H9 (cell line): ENCODE data around the gene HPD. TPM values are rescaled to one million over a fixed set of nuclear protein-coding genes. Genes with fewer than 3 reads are reported as not detected.
A peak's percentile ranks its signal among the peaks of the same experiment; 100 is the strongest.
"Not testable (repeated sequence)": the region's sequence is repeated elsewhere in the genome, so short reads cannot be mapped to it uniquely, and the experiment has no call there.

Experiments used
- DNase-seq: peaks from one replicate; pipeline ENCODE4 v3.0.0-alpha.2; 2017
- H2AFZ ChIP-seq: one replicate; pipeline ENCODE4 v1.6.1; 2013; ENCODE audit warnings: mild to moderate bottlenecking, low read length, control low read depth, moderate library complexity
- H2AK5ac ChIP-seq: 2 replicates; pipeline ENCODE4 v1.6.1; 2013; ENCODE audit warnings: low read length, control low read depth, mixed read lengths; ENCODE audit not compliant: insufficient read length
- H2BK120ac ChIP-seq: one replicate; pipeline ENCODE4 v1.6.1; 2013; ENCODE audit warnings: low read depth, mild to moderate bottlenecking, low read length, control low read depth, inconsistent platforms; ENCODE audit not compliant: poor library complexity, severe bottlenecking
- H2BK12ac ChIP-seq: 2 replicates; pipeline ENCODE4 v1.6.1; 2013; ENCODE audit warnings: low read length, control low read depth, mixed read lengths, low read depth; ENCODE audit not compliant: insufficient read length
- H2BK15ac ChIP-seq: 2 replicates; pipeline ENCODE4 v1.6.1; 2013; ENCODE audit warnings: low read depth, low read length, control low read depth
- H2BK20ac ChIP-seq: one replicate; pipeline ENCODE4 v1.6.1; 2013; ENCODE audit warnings: low read depth, mild to moderate bottlenecking, low read length, control low read depth, inconsistent platforms; ENCODE audit not compliant: poor library complexity, severe bottlenecking
- H2BK5ac ChIP-seq: 2 replicates; pipeline ENCODE4 v1.6.1; 2013; ENCODE audit warnings: low read length, control low read depth, mixed read lengths; ENCODE audit not compliant: insufficient read length
- H3K14ac ChIP-seq: 2 replicates; pipeline ENCODE4 v1.6.1; 2013; ENCODE audit warnings: low read length, control low read depth; ENCODE audit not compliant: insufficient read depth
- H3K18ac ChIP-seq: 2 replicates; pipeline ENCODE4 v1.6.1; 2013; ENCODE audit warnings: low read depth, mild to moderate bottlenecking, mixed read lengths, low read length, control low read depth; ENCODE audit not compliant: insufficient read length
- H3K23ac ChIP-seq: 2 replicates; pipeline ENCODE4 v1.6.1; 2013; ENCODE audit warnings: low read length, control low read depth, mixed read lengths, low read depth; ENCODE audit not compliant: insufficient read length
- H3K23me2 ChIP-seq: 2 replicates; pipeline ENCODE4 v1.6.1; 2013; ENCODE audit warnings: low read depth, mild to moderate bottlenecking, mixed read lengths, low read length, control low read depth; ENCODE audit not compliant: insufficient read length, poor library complexity, severe bottlenecking
- H3K27ac ChIP-seq: 2 replicates; pipeline ENCODE4 v1.5.1; 2013; ENCODE audit warnings: low read length, control low read depth, mixed read lengths, low read depth; ENCODE audit not compliant: insufficient read length
- H3K27me3 ChIP-seq: 2 replicates; pipeline ENCODE4 v1.6.1; 2013; ENCODE audit warnings: low read length, control low read depth, inconsistent platforms; ENCODE audit not compliant: insufficient read depth
- H3K4ac ChIP-seq: 2 replicates; pipeline ENCODE4 v1.6.1; 2013; ENCODE audit warnings: low read depth, mild to moderate bottlenecking, control low read depth, inconsistent platforms, low read length, moderate library complexity
- H3K4me1 ChIP-seq: 2 replicates; pipeline ENCODE4 v1.6.1; 2013; ENCODE audit warnings: low read length, control low read depth, inconsistent platforms; ENCODE audit not compliant: insufficient read depth
- H3K4me2 ChIP-seq: 2 replicates; pipeline ENCODE4 v1.6.1; 2013; ENCODE audit warnings: low read length, control low read depth, mixed read lengths; ENCODE audit not compliant: insufficient read length, insufficient read depth
- H3K56ac ChIP-seq: 2 replicates; pipeline ENCODE4 v1.6.1; 2013; ENCODE audit warnings: low read depth, mild to moderate bottlenecking, mixed read lengths, low read length, control low read depth; ENCODE audit not compliant: insufficient read length
- H3K79me1 ChIP-seq: 2 replicates; pipeline ENCODE4 v1.6.1; 2013; ENCODE audit warnings: low read depth, mild to moderate bottlenecking, moderate library complexity, low read length, control low read depth, inconsistent platforms; ENCODE audit not compliant: insufficient read depth, poor library complexity, severe bottlenecking
- H3K79me2 ChIP-seq: 2 replicates; pipeline ENCODE4 v1.6.1; 2013; ENCODE audit warnings: low read length, control low read depth, inconsistent platforms; ENCODE audit not compliant: insufficient read depth
- H3K9ac ChIP-seq: 2 replicates; pipeline ENCODE4 v1.6.1; 2013; ENCODE audit warnings: low read length, control low read depth, mixed read lengths; ENCODE audit not compliant: insufficient read length; ENCODE audit errors: extremely low read depth
- H3K9me3 ChIP-seq: one replicate; pipeline ENCODE4 v1.6.1; 2013; ENCODE audit warnings: low read depth, low read length, inconsistent platforms; ENCODE audit not compliant: control insufficient read depth
- H3T11ph ChIP-seq: one replicate; pipeline ENCODE4 v1.6.1; 2013; ENCODE audit warnings: mild to moderate bottlenecking, low read length, control low read depth, inconsistent platforms
- H4K20me1 ChIP-seq: one replicate; pipeline ENCODE4 v1.6.1; 2013; ENCODE audit not compliant: control insufficient read depth, insufficient read length, insufficient read depth
- H4K5ac ChIP-seq: 2 replicates; pipeline ENCODE4 v1.6.1; 2013; ENCODE audit warnings: low read depth, mild to moderate bottlenecking, mixed read lengths, low read length, control low read depth; ENCODE audit not compliant: insufficient read length
- H4K8ac ChIP-seq: replicated peaks from 2 replicates; pipeline ENCODE4 v1.6.1; 2013; ENCODE audit warnings: low read length, control low read depth, mixed read lengths, low read depth; ENCODE audit not compliant: insufficient read length
- H4K91ac ChIP-seq: 2 replicates; pipeline ENCODE4 v1.6.1; 2013; ENCODE audit warnings: low read depth, mild to moderate bottlenecking, moderate library complexity, mixed read lengths, low read length, control low read depth; ENCODE audit not compliant: insufficient read length
- H3K27ac Mint-ChIP-seq, 3 experiments: 2 replicates in 2 of 3; 3 replicates in 1 of 3; pipeline ENCODE4 v1.8.0; 2020 to 2021; ENCODE audit warnings: mixed read lengths in 3 of 3, mild to moderate bottlenecking in 1 of 3, moderate library complexity in 1 of 3
- H3K27me3 Mint-ChIP-seq: 2 replicates; pipeline ENCODE4 v1.8.0; 2021; ENCODE audit warnings: low read depth, mild to moderate bottlenecking, moderate library complexity, mixed read lengths
- H3K36me3 Mint-ChIP-seq, 3 experiments: 2 replicates in 2 of 3; 3 replicates in 1 of 3; pipeline ENCODE4 v1.8.0; 2020 to 2021; ENCODE audit warnings: low read depth in 3 of 3, mixed read lengths in 3 of 3; ENCODE audit not compliant: insufficient read depth in 1 of 3
- H3K4me1 Mint-ChIP-seq, 2 experiments: 2 replicates each; pipeline ENCODE4 v1.8.0; 2020; ENCODE audit warnings: mixed read lengths in 2 of 2
- H3K4me3 Mint-ChIP-seq, 2 experiments: 2 replicates in 1 of 2; 3 replicates in 1 of 2; pipeline ENCODE4 v1.8.0; 2020 to 2021; ENCODE audit warnings: mild to moderate bottlenecking in 2 of 2, mixed read lengths in 2 of 2, moderate library complexity in 1 of 2
- H3K9me3 Mint-ChIP-seq, 2 experiments: 2 replicates in 1 of 2; 3 replicates in 1 of 2; pipeline ENCODE4 v1.8.0; 2020; ENCODE audit warnings: mild to moderate bottlenecking in 2 of 2, mixed read lengths in 2 of 2, moderate library complexity in 1 of 2
- CTCF ChIP-seq: fragments of 200-600 bp; sonication (generic); conservative IDR thresholded peaks from 3 replicates; pipeline ENCODE4 v1.8.0; 2021; ENCODE audit warnings: antibody characterized with exemption, mild to moderate bottlenecking
- WGBS: extraction: QIAGEN DNeasy Blood & Tissue Kit; methylation state at CpG from one replicate; pipeline ENCODE4 v1.1.7; 2013; ENCODE audit warnings: missing lambda C conversion rate, low lambda C conversion rate, mixed read lengths; ENCODE audit not compliant: insufficient read length; ENCODE audit errors: extremely low coverage; 5-methylcytosine and 5-hydroxymethylcytosine counted together
- total RNA-seq: library from RNA; stranded (reverse); gene quantifications from 2 replicates; pipeline ENCODE4 v1.2.1, GENCODE V29; 2021

The HPD gene
- total RNA-seq, 1 experiment from 2014 or later: not detected

- Mint-ChIP-seq H3K4me3 (peak overlapping the region; percentile 66 to 80), H3K9me3 (no peaks in the 10 kb centered on the region; a peak in 2 of 5 replicates), H3K36me3 (peaks cover 1 to 23% (median 10%) of the 10 kb centered on the region in 3 experiments; a peak in 5 of 7 replicates), H3K27me3 (peaks cover 5% of the 10 kb centered on the region), H3K27ac (no peak overlapping the region), H3K4me1 (peaks cover 22 to 26% of the 10 kb centered on the region in 2 experiments)
- no peak overlapping the region for H2BK20ac ChIP-seq
- WGBS: no CpG with 5 or more reads among the region's 14 CpGs
- H3K23ac ChIP-seq: no peak overlapping the region
- no peaks in the 10 kb centered on the region for H4K20me1 ChIP-seq
- no peak overlapping the region for H4K91ac ChIP-seq
- peaks cover 9% of the 10 kb centered on the region for H3K23me2 ChIP-seq
- no peak overlapping the region for H2BK15ac ChIP-seq
- no peak overlapping the region for H2BK5ac ChIP-seq
- no peak overlapping the region for H3K9ac ChIP-seq
- no peak for TF ChIP-seq CTCF
- H3K27me3 ChIP-seq: no peaks in the 10 kb centered on the region
- no peaks in the 10 kb centered on the region for H3K79me1 ChIP-seq
- no peak overlapping the region for H2AK5ac ChIP-seq
- H2BK120ac ChIP-seq: no peak overlapping the region
- H4K5ac ChIP-seq: no peak overlapping the region
- H2AFZ ChIP-seq: no peak overlapping the region
- H4K8ac ChIP-seq: no peak overlapping the region
- no peaks in the 10 kb centered on the region for H3K4me1 ChIP-seq
- peak overlapping the region; percentile 34 for H3K4me2 ChIP-seq
- no peak overlapping the region for H3K4ac ChIP-seq
- H2BK12ac ChIP-seq: no peak overlapping the region
- no peak for DNase-seq
- H3K56ac ChIP-seq: no peak overlapping the region
- H3K18ac ChIP-seq: no peak overlapping the region
- H3K79me2 ChIP-seq: no peaks in the 10 kb centered on the region
- no peaks in the 10 kb centered on the region for H3K9me3 ChIP-seq
- no peak overlapping the region for H3K14ac ChIP-seq
- H3T11ph ChIP-seq: no peak overlapping the region
- H3K27ac ChIP-seq: no peak overlapping the region
Measured at GRCh38 chr12:121791671-121792551, 66.7 kb downstream of the HPD start.

GRCh38 chr12:121790785-121791184 is 67.9 kb downstream of the HPD start:
- H3K27ac ChIP-seq, H4K8ac ChIP-seq, H2BK15ac ChIP-seq, H2AFZ ChIP-seq, H3K27me3 Mint-ChIP-seq, H3K9me3 Mint-ChIP-seq, H4K5ac ChIP-seq, H3K23me2 ChIP-seq, H4K20me1 ChIP-seq, H3K18ac ChIP-seq, H3K4me1 ChIP-seq, H3K56ac ChIP-seq, H2BK120ac ChIP-seq, H3K23ac ChIP-seq, H3K14ac ChIP-seq, H3K9ac ChIP-seq, H3K4me2 ChIP-seq, H2BK20ac ChIP-seq, H3T11ph ChIP-seq, H3K4me3 Mint-ChIP-seq, H3K9me3 ChIP-seq, H3K79me1 ChIP-seq, H2BK12ac ChIP-seq, H4K91ac ChIP-seq, H3K27me3 ChIP-seq, H3K4ac ChIP-seq, H3K27ac Mint-ChIP-seq, H2BK5ac ChIP-seq, H2AK5ac ChIP-seq, DNase-seq, H3K79me2 ChIP-seq: not testable (repeated sequence)
- WGBS: no CpG with 5 or more reads among the region's 8 CpGs
- Mint-ChIP-seq H3K4me1 (peaks cover 22 to 25% of the 10 kb centered on the region in 2 experiments), H3K36me3 (peaks cover 1 to 25% (median 6%) of the 10 kb centered on the region in 3 experiments; a peak in 5 of 7 replicates)
